Measurements from ENCODE around the gene GOT2. TPM values are rescaled to one million over a fixed set of nuclear protein-coding genes. Genes with fewer than 3 reads are reported as not detected.

Gene GOT2
- total RNA-seq, 3 donors from 2014 or later (not counting 1 experiment from before 2014, with no cell fraction given), result 21.1 to 32.5 (median 32.0) TPM

DNA sequence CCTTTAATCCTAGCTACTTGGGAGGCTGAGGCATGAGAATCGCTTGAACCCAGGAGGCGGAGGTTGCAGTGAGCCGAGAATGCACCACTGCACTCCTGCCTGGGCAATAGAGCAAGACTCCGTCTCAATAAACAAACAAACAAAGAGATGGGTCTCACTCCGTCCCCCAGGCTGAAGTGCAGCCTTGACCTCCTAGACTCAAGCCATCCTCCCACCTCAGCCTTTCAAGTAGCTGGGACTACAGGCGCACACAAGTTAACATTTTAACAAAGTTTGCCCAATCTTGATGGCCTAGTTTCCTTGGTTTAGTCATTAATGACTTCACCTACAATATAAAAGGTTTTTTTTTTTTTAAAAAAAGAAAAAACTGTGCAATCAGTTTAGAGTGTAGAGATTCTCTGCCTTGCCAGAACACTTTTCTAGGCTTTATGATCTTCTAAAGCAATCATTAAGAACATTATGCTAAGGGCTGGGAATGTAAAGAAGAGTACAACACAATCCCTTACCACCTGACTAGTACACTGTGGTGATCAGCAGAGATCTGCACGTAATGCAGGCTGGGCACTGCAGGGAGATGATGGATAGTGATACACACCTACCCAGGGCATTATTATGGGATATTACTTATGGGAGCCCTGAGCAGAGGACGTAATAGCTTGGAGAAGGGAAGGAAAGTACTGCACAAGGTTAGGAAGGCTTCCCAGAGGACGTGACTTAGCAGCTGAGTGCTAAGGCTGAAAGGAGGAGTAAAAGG, 6.9 kb downstream of the GOT2 start:
- Histone ChIP-seq H3K36me3 (ENCODE audit: control insufficient read depth, insufficient read depth, low read length) (peaks cover 12% of the 10 kb centered on the region), H3K4me3 (ENCODE audit: low read length) (no peak overlapping the region), H3K4me1 (ENCODE audit: control insufficient read depth, insufficient read depth, low read length) (no peaks in the 10 kb centered on the region), H3K9me3 (ENCODE audit: control insufficient read depth, insufficient read depth, low read length) (no peaks in the 10 kb centered on the region), H3K27me3 (ENCODE audit: control insufficient read depth, insufficient read depth, low read length) (no peaks in the 10 kb centered on the region), H3K27ac (ENCODE audit: low read length) (no peak overlapping the region)
- TF ChIP-seq, protein P1, sequence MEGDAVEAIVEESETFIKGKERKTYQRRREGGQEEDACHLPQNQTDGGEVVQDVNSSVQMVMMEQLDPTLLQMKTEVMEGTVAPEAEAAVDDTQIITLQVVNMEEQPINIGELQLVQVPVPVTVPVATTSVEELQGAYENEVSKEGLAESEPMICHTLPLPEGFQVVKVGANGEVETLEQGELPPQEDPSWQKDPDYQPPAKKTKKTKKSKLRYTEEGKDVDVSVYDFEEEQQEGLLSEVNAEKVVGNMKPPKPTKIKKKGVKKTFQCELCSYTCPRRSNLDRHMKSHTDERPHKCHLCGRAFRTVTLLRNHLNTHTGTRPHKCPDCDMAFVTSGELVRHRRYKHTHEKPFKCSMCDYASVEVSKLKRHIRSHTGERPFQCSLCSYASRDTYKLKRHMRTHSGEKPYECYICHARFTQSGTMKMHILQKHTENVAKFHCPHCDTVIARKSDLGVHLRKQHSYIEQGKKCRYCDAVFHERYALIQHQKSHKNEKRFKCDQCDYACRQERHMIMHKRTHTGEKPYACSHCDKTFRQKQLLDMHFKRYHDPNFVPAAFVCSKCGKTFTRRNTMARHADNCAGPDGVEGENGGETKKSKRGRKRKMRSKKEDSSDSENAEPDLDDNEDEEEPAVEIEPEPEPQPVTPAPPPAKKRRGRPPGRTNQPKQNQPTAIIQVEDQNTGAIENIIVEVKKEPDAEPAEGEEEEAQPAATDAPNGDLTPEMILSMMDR (IDR thresholded peaks at IDR 0.05), result no peak
- Mint-ChIP-seq H3K9me3 (no peaks in the 10 kb centered on the region), H3K4me3 (no peak overlapping the region), H3K27me3 (ENCODE audit: low read depth in 2 of 2) (no peaks in the 10 kb centered on the region), H3K4me1 (peaks cover 18 to 22% of the 10 kb centered on the region in 2 donors), H3K36me3 (no peaks in the 10 kb centered on the region), H3K27ac (no peak overlapping the region)
- DNase-seq (no peak), ATAC-seq (no peak)
- 85% methylated on average over 9 of the region's 9 CpGs for WGBS (ENCODE audit: insufficient coverage)
- intact Hi-C loops (cut with micrococcal nuclease), result no loop called here

DNA sequence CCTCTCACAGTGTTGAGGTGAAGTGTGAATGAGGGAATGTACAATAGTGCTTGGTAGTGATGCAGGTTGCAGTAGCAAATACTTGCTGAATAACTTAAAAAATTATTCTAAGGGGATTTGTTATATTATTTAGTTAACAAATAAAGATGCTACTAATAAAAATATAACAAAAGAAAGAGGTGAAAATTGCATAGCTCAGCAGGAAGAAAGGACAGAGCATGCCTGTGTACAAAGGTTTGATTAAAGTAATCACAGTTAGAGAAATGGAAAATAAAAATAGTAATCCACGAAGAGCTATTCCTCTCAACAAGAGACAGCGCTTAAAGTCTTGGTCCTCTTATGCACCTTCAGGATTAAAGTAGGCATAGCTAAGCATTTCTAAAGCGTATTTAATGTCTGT, 11.0 kb downstream of the GOT2 start:
- H3K27ac ChIP-seq (ENCODE audit: low read length), result no peak overlapping the region
- intact Hi-C loops (cut with micrococcal nuclease), result no loop called here
- H3K4me3 ChIP-seq (ENCODE audit: low read length), result no peak overlapping the region
- Mint-ChIP-seq H3K4me3 (no peak overlapping the region), H3K4me1 (peaks cover 5 to 6% of the 10 kb centered on the region in 2 donors), H3K27me3 (ENCODE audit: low read depth in 2 of 2) (no peaks in the 10 kb centered on the region), H3K36me3 (peaks cover 11% of the 10 kb centered on the region), H3K9me3 (no peaks in the 10 kb centered on the region), H3K27ac (no peak overlapping the region)
- H3K4me1 ChIP-seq (ENCODE audit: control insufficient read depth, insufficient read depth, low read length), result no peaks in the 10 kb centered on the region
- no peak for ATAC-seq
- H3K27me3 ChIP-seq (ENCODE audit: control insufficient read depth, insufficient read depth, low read length), result no peaks in the 10 kb centered on the region
- peaks cover 40% of the 10 kb centered on the region for H3K36me3 ChIP-seq (ENCODE audit: control insufficient read depth, insufficient read depth, low read length)
- TF ChIP-seq, protein P1 (IDR thresholded peaks at IDR 0.05), result no peak
- H3K9me3 ChIP-seq (ENCODE audit: control insufficient read depth, insufficient read depth, low read length), result no peaks in the 10 kb centered on the region
- DNase-seq, result no peak
- 100% methylated on average over 1 of the region's 3 CpGs for WGBS (ENCODE audit: insufficient coverage)

DNA sequence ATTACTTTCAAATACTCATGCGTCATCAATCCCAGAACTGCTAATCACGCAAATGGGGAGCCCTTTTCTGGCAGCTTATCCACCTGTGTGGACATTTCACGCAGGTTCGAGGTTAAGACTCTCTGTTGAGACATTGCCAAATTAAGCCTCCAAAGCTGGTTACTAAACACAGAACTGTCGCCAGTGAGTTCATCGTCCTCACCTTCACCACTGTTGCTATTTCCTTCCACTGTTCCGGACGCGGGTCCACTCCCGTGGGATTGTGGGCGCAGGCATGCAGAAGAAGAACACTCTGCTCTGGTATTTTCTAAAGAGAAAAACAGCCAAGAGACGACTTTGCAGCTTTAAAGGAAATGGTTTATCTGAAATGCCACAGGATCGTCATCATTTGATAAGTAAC, 16.1 kb downstream of the GOT2 start:
- Mint-ChIP-seq H3K27me3 (ENCODE audit: low read depth in 2 of 2) (no peaks in the 10 kb centered on the region), H3K4me3 (no peak overlapping the region), H3K9me3 (no peaks in the 10 kb centered on the region), H3K4me1 (no peaks in the 10 kb centered on the region), H3K36me3 (peaks cover 28% of the 10 kb centered on the region), H3K27ac (no peak overlapping the region)
- intact Hi-C loops (cut with micrococcal nuclease), result no loop called here
- H3K36me3 ChIP-seq (ENCODE audit: control insufficient read depth, insufficient read depth, low read length), result peaks cover 56% of the 10 kb centered on the region
- TF ChIP-seq, protein P1 (IDR thresholded peaks at IDR 0.05), result no peak
- no peak for DNase-seq
- no peaks in the 10 kb centered on the region for H3K9me3 ChIP-seq (ENCODE audit: control insufficient read depth, insufficient read depth, low read length)
- 93% methylated on average over 13 of the region's 13 CpGs for WGBS (ENCODE audit: insufficient coverage)
- no peak for ATAC-seq
- no peak overlapping the region for H3K4me3 ChIP-seq (ENCODE audit: low read length)
- no peak overlapping the region for H3K27ac ChIP-seq (ENCODE audit: low read length)
- H3K27me3 ChIP-seq (ENCODE audit: control insufficient read depth, insufficient read depth, low read length), result no peaks in the 10 kb centered on the region
- H3K4me1 ChIP-seq (ENCODE audit: control insufficient read depth, insufficient read depth, low read length), result no peaks in the 10 kb centered on the region

DNA sequence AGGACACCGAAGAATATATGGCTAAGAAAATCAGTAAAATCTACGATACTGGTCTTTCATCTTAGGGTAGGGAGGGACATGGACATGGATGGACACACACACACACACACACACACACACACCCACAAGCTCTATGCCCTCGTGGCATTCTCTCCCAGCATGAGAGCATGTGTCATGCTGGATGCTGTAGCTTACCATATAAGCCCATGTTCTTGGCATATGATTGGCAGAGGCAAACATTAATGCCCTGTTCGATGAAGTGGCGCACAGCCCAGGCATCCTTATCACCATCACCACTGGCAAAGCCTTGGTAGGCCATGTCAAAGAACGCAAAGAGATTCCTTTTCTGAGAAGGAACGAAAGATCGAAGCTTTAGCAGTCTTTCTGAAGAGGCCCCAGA, 17.6 kb downstream of the GOT2 start:
- WGBS (ENCODE audit: insufficient coverage), result 96% methylated on average over 8 of the region's 8 CpGs
- no peak for ATAC-seq
- DNase-seq, result no peak
- intact Hi-C loops (cut with micrococcal nuclease), result no loop called here
- Histone ChIP-seq H3K36me3 (ENCODE audit: control insufficient read depth, insufficient read depth, low read length) (peaks cover 46% of the 10 kb centered on the region), H3K4me1 (ENCODE audit: control insufficient read depth, insufficient read depth, low read length) (no peaks in the 10 kb centered on the region), H3K27me3 (ENCODE audit: control insufficient read depth, insufficient read depth, low read length) (no peaks in the 10 kb centered on the region), H3K4me3 (ENCODE audit: low read length) (no peak overlapping the region), H3K9me3 (ENCODE audit: control insufficient read depth, insufficient read depth, low read length) (no peaks in the 10 kb centered on the region), H3K27ac (ENCODE audit: low read length) (no peak overlapping the region)
- H3K27ac Mint-ChIP-seq, result no peak overlapping the region
- no peak overlapping the region for H3K4me3 Mint-ChIP-seq
- no peaks in the 10 kb centered on the region for H3K4me1 Mint-ChIP-seq
- no peaks in the 10 kb centered on the region for H3K9me3 Mint-ChIP-seq
- no peaks in the 10 kb centered on the region for H3K27me3 Mint-ChIP-seq (ENCODE audit: low read depth in 2 of 2)
- peaks cover 28% of the 10 kb centered on the region for H3K36me3 Mint-ChIP-seq
- TF ChIP-seq, protein P1 (IDR thresholded peaks at IDR 0.05), result no peak

Data from natural killer cell (primary cell).